Fibroblast of villous mesenchyme (primary cell): ENCODE results near the gene FAM187B. TPM values are rescaled to one million over a fixed set of nuclear protein-coding genes. Genes with fewer than 3 reads are reported as not detected.
"Not testable (repeated sequence)": the region's sequence is repeated elsewhere in the genome, so short reads cannot be mapped to it uniquely, and the experiment has no call there.

Source experiments
- DNase-seq: peaks from one replicate; pipeline ENCODE4 v3.0.0-alpha.2; 2010; ENCODE audit warnings: low read depth
- H3K4me3 ChIP-seq: 2 replicates; pipeline ENCODE4 v1.5.1; 2011; ENCODE audit warnings: low read depth, mild to moderate bottlenecking, low read length
- total RNA-seq: library from RNA; depleted of rRNA; stranded (reverse); fragments of >200 nt; gene quantifications from 2 replicates; pipeline ENCODE4 v1.2.3, GENCODE V29; 2012
- TF ChIP-seq, protein P1 (sequence below): IDR thresholded peaks from 2 replicates; pipeline ENCODE4 v1.5.1; 2012; ENCODE audit warnings: low read depth, mild to moderate bottlenecking, low read length; ENCODE audit not compliant: insufficient read depth

FAM187B gene
- total RNA-seq, 1 donor, result not detected

DNA sequence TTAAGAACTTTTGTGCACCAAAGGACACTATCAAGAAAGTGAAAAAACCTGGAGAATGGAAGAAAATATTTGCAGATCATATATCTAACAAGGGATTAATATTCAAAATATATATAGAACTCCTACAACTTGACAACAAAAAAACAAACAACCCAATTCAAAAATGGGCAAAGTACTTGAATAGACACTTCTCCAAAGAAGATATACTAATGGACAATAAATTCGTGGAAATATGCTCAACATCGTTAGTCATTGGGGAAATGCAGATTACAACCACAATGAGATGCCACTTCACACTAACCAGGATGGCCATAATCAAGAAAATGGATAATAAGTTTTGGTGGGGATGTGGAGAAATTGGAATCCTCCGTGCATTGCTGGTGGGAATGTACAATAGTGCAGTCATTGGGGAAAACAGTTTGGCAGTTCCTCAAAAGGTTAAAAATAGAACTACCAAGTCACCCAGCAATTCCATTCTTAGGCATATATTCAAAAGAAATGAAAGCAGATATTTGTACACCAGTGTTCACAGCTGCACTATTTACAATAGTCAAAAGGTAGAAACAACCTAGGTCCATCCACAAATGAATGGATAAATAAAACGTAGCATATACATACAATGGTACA lies 18.0 kb upstream of the FAM187B start:
- TF ChIP-seq, protein P1, sequence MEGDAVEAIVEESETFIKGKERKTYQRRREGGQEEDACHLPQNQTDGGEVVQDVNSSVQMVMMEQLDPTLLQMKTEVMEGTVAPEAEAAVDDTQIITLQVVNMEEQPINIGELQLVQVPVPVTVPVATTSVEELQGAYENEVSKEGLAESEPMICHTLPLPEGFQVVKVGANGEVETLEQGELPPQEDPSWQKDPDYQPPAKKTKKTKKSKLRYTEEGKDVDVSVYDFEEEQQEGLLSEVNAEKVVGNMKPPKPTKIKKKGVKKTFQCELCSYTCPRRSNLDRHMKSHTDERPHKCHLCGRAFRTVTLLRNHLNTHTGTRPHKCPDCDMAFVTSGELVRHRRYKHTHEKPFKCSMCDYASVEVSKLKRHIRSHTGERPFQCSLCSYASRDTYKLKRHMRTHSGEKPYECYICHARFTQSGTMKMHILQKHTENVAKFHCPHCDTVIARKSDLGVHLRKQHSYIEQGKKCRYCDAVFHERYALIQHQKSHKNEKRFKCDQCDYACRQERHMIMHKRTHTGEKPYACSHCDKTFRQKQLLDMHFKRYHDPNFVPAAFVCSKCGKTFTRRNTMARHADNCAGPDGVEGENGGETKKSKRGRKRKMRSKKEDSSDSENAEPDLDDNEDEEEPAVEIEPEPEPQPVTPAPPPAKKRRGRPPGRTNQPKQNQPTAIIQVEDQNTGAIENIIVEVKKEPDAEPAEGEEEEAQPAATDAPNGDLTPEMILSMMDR, result no peak
- no peak for DNase-seq
- no peak overlapping the region for H3K4me3 ChIP-seq

DNA sequence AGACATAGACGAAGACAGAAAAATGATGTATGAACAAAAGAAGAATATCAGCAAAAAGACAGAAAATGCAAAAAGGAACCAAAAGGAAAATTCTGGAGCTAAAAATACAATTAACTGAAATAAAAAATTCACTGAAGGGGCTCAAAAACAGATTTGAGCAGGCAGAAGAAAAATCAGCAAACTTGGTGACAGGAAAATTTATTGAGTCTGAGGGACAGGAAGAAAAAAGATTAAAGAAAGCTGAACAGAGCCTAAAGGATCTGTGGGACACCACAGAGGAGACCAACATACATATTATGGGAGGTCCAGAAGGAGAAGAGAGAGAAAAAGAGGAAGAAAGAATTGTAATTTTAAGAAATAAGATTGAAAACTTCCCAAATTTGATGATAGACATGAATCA lies 12.9 kb upstream of the FAM187B start:
- DNase-seq, result no peak
- TF ChIP-seq, protein P1, result no peak
- no peak overlapping the region for H3K4me3 ChIP-seq

DNA sequence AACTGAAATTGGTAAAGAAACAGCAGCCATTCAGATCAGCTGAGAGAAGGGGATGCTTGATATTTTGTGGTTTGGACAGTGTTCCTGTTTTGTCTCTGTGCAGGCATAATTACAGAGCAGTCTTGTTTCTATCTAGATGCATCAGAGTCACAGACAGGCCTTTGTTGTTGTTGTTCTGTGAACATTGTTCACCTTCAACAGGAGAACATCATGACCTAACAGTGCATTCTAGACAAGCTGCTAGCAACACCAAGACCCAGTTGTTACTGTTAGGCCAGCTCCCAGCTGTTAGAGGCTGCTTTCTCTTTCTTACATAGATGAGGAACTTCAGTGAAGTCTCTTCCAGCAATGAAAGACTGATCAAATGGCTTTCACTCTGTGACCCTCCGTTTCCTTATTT lies 11.8 kb upstream of the FAM187B start:
- TF ChIP-seq, protein P1, result no peak
- DNase-seq, result no peak
- no peak overlapping the region for H3K4me3 ChIP-seq

DNA sequence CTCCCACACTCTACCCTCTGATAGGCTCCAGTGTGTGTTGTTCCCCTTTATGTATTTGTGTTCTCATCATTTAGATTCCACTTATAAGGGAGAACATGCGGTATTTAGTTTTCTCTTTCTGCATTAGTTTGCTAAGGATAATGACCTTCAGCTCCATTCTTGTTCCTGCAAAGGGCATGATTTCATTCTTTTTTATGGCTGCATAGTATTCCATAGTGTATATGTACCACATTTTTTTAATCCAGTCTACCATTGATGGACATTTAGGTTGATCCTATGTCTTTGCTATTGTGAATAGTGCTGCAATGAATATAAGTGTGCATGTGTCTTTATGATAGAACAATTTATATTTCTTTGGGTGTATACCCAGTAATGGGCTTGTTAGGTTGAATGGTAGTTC lies 11.1 kb upstream of the FAM187B start:
- H3K4me3 ChIP-seq, DNase-seq: not testable (repeated sequence)

DNA sequence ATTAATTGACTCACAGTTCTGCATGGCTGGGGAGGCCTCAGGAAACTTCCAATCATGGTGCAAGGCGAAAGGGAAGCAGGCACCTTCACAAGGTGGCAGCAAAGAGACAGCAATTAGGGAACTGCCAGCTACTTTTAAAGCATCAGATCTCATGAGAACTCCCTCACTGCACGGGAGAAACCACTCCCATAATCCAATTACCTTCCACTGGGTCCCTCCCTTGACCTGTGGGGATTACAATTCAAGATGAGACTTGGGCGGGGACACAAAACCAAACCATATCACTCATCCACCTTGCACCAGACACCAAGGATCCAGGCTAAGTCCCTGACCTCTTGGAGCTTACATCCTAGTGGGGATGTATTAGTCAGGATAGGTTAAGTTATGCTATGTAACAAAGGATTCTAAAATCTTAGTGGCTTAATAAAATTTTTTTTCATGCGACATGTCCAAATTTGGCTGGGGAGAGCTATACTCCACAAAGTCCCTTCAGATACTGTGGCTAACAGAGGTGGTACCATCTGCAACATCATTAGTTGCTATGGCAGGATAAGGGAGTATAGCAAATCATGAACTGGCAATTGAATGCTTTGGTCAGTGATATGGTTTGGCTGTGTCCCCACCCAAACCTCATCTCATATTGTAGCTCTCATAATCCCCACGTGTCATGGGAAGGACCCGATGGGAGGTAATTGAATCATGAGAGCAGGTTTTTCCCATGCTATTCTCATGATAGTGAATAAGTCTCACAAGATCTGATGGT lies 8.3 kb upstream of the FAM187B start:
- TF ChIP-seq, protein P1, result peak; percentile 4
- no peak for DNase-seq
- H3K4me3 ChIP-seq, result no peak overlapping the region

DNA sequence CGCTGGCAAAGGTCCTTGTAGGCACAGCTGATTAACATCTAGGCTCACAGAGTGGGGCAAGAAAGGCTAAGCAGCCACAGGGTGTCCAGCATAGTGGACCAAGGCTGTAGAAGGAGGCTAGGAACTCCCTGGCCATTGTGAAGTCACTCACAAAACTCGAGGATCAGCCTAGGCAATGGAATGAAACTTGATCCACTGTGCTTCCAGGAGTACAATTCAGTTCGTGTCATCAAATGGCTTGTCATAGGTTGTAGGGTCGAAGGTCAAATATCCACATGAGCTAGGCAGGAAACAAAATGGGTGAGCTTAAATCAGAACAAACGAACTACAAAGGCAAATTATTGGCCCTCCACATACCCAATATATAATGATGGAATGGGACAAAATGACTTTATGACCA lies 4.4 kb upstream of the FAM187B start:
- no peak for DNase-seq
- TF ChIP-seq, protein P1, result no peak
- no peak overlapping the region for H3K4me3 ChIP-seq

DNA sequence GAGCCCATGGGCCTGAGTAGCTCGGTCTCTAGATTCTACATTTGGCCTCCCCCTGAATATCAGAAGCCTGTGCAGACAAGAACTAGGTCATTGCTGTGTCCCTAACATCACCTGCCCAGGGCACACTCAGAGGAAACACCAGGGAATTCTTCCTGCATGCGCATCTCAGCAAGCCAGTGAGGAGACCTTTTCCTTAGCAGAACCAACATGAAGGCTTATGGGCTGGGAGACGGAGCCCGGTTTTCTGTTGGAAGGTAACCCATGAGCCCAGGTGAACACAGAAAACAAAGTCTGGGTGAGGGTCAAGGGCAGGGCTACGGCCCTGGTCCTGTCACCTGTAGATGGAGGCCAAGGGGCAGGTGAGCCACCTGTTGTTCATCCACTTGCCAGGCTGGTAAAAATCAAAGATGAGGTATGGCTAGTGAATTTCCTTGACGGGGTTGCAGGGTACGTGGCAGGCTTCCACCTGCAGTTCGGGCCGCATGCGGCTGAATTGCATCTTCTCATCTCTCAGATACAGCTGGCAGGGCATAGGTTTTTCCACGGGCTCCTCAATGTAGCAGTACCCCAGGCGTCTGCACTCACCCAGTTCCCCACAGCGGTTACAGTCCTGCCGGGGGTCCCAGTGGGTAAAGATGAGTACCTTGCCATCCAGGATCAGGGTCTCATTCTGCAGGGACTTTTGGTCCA lies 3.6 kb upstream of the FAM187B start:
- H3K4me3 ChIP-seq, result no peak overlapping the region
- TF ChIP-seq, protein P1, result no peak
- DNase-seq, result no peak
